ENCODE measurements around the gene ZDHHC1. TPM values are rescaled to one million over a fixed set of nuclear protein-coding genes. Genes with fewer than 3 reads are reported as not detected.
A peak's percentile ranks its signal among the peaks of the same experiment; 100 is the strongest.

Gene ZDHHC1
- total and polyA plus RNA-seq, 2 of the 13 experiments (the other 11 are each of a cell fraction or from before 2014, with no cell fraction given): 0.51 to 1.1 TPM

DNA sequence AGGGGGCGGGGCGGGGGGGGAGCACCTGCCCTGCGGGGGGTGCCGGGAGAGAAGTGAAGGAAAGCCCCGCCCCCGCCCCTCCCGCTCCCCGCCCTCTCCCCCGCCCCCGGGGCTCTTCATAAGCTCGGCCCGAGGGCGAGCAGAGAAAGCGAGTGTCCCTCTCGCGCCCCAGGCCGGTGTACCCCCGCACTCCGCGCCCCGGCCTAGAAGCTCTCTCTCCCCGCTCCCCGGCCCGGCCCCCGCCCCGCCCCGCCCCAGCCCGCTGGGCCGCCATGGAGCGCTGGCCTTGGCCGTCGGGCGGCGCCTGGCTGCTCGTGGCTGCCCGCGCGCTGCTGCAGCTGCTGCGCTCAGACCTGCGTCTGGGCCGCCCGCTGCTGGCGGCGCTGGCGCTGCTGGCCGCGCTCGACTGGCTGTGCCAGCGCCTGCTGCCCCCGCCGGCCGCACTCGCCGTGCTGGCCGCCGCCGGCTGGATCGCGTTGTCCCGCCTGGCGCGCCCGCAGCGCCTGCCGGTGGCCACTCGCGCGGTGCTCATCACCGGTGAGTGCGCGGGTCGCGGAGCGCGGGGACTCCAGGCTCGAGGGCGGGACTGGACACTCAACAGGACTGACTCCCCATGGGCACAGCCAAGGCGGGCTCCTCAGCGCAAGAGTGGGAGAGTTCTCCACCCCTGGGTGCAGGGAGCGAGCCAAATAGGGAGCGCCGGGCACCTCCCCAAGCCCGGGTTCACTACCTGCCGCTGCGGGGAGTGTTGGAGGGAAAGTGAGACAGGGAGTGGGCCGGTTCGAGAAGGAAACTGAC, 14.9 kb upstream of the ZDHHC1 start, which contains the start of gene HSD11B2 (continued):
- TF ChIP-seq, protein P1, sequence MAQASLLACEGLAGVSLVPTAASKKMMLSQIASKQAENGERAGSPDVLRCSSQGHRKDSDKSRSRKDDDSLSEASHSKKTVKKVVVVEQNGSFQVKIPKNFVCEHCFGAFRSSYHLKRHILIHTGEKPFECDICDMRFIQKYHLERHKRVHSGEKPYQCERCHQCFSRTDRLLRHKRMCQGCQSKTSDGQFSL (CRISPR knock-in tag; IDR thresholded peaks at IDR 0.05): peak; percentile 54; the same call in 1 of the 2 replicates
- no peak for TF ChIP-seq ZNF816 (CRISPR knock-in tag; IDR thresholded peaks at IDR 0.05; ENCODE audit: borderline replicate concordance)
- TF ChIP-seq, protein P2, sequence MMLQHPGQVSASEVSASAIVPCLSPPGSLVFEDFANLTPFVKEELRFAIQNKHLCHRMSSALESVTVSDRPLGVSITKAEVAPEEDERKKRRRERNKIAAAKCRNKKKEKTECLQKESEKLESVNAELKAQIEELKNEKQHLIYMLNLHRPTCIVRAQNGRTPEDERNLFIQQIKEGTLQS (CRISPR knock-in tag; IDR thresholded peaks at IDR 0.05): no peak
- no peak for TF ChIP-seq HMGA1 (CRISPR knock-in tag; conservative IDR thresholded peaks at IDR 0.05)
- TF ChIP-seq NFE2 (CRISPR knock-in tag; IDR thresholded peaks at IDR 0.05): no peak
- TF ChIP-seq, protein P3, sequence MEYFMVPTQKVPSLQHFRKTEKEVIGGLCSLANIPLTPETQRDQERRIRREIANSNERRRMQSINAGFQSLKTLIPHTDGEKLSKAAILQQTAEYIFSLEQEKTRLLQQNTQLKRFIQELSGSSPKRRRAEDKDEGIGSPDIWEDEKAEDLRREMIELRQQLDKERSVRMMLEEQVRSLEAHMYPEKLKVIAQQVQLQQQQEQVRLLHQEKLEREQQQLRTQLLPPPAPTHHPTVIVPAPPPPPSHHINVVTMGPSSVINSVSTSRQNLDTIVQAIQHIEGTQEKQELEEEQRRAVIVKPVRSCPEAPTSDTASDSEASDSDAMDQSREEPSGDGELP (IDR thresholded peaks at IDR 0.05; ENCODE audit: borderline replicate concordance, low read depth): no peak
- TF ChIP-seq KDM3A (CRISPR knock-in tag; IDR thresholded peaks at IDR 0.05; ENCODE audit: low read depth): no peak
- TF ChIP-seq ZNF772 (CRISPR knock-in tag; IDR thresholded peaks at IDR 0.05): no peak
- TF ChIP-seq MYNN (CRISPR knock-in tag; IDR thresholded peaks at IDR 0.05; ENCODE audit: low read depth): no peak
- TF ChIP-seq TBL1XR1 (IDR thresholded peaks at IDR 0.05; ENCODE audit: borderline replicate concordance, low read length, partially characterized antibody): no peak
- TF ChIP-seq, protein P4, sequence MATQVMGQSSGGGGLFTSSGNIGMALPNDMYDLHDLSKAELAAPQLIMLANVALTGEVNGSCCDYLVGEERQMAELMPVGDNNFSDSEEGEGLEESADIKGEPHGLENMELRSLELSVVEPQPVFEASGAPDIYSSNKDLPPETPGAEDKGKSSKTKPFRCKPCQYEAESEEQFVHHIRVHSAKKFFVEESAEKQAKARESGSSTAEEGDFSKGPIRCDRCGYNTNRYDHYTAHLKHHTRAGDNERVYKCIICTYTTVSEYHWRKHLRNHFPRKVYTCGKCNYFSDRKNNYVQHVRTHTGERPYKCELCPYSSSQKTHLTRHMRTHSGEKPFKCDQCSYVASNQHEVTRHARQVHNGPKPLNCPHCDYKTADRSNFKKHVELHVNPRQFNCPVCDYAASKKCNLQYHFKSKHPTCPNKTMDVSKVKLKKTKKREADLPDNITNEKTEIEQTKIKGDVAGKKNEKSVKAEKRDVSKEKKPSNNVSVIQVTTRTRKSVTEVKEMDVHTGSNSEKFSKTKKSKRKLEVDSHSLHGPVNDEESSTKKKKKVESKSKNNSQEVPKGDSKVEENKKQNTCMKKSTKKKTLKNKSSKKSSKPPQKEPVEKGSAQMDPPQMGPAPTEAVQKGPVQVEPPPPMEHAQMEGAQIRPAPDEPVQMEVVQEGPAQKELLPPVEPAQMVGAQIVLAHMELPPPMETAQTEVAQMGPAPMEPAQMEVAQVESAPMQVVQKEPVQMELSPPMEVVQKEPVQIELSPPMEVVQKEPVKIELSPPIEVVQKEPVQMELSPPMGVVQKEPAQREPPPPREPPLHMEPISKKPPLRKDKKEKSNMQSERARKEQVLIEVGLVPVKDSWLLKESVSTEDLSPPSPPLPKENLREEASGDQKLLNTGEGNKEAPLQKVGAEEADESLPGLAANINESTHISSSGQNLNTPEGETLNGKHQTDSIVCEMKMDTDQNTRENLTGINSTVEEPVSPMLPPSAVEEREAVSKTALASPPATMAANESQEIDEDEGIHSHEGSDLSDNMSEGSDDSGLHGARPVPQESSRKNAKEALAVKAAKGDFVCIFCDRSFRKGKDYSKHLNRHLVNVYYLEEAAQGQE (IDR thresholded peaks at IDR 0.05; ENCODE audit: borderline replicate concordance in 1 of 2, low read depth in 1 of 2, low read length in 2 of 2): no peak
- 0 out of 2 replicates have a peak, but pooled peaks have one; percentile 29 for TF ChIP-seq ARNT2 (CRISPR knock-in tag; IDR thresholded peaks at IDR 0.05; ENCODE audit: low read depth)
- no peak for TF ChIP-seq KLF12 (CRISPR knock-in tag; IDR thresholded peaks at IDR 0.05; ENCODE audit: borderline replicate concordance)
- TF ChIP-seq SNAI1 (CRISPR knock-in tag; IDR thresholded peaks at IDR 0.05; ENCODE audit: borderline replicate concordance): no peak
- TF ChIP-seq MIXL1 (CRISPR knock-in tag; IDR thresholded peaks at IDR 0.05): no peak
- TF ChIP-seq RFX5 (IDR thresholded peaks at IDR 0.05; ENCODE audit: low read depth, low read length): no peak
- TF ChIP-seq, protein P5, sequence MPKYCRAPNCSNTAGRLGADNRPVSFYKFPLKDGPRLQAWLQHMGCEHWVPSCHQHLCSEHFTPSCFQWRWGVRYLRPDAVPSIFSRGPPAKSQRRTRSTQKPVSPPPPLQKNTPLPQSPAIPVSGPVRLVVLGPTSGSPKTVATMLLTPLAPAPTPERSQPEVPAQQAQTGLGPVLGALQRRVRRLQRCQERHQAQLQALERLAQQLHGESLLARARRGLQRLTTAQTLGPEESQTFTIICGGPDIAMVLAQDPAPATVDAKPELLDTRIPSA (CRISPR knock-in tag; IDR thresholded peaks at IDR 0.05; ENCODE audit: borderline replicate concordance): no peak
- TF ChIP-seq CC2D1A (CRISPR knock-in tag; IDR thresholded peaks at IDR 0.05): no peak
- TF ChIP-seq ZSCAN12 (CRISPR knock-in tag; IDR thresholded peaks at IDR 0.05): no peak
- TF ChIP-seq, protein P6, sequence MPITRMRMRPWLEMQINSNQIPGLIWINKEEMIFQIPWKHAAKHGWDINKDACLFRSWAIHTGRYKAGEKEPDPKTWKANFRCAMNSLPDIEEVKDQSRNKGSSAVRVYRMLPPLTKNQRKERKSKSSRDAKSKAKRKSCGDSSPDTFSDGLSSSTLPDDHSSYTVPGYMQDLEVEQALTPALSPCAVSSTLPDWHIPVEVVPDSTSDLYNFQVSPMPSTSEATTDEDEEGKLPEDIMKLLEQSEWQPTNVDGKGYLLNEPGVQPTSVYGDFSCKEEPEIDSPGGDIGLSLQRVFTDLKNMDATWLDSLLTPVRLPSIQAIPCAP (CRISPR knock-in tag; IDR thresholded peaks at IDR 0.05; ENCODE audit: low read depth): no peak

Measured in HepG2 (cell line).